DOHH2 (cell line): ENCODE results near the gene B4GALT1.

Experiments
- H3F3A ChIP-seq: fragments of 200-600 bp; sonication (generic), shearing (Covaris generic); 2 replicates; pipeline ENCODE4 v1.6.0; 2016; ENCODE audit warnings: antibody characterized with exemption, mild to moderate bottlenecking; ENCODE audit not compliant: control insufficient read depth, insufficient read depth
- H3K27ac ChIP-seq: fragments of 200-600 bp; sonication (generic); 2 replicates; pipeline ENCODE4 v1.5.1; 2014; ENCODE audit warnings: low read depth, mild to moderate bottlenecking, low read length, moderate library complexity
- H3K27me3 ChIP-seq: fragments of 200-600 bp; sonication (generic); 2 replicates; pipeline ENCODE4 v1.6.1; 2014; ENCODE audit warnings: mild to moderate bottlenecking, low read length, mixed read lengths; ENCODE audit not compliant: control insufficient read depth
- H3K36me3 ChIP-seq: fragments of 200-600 bp; sonication (generic); 2 replicates; pipeline ENCODE4 v1.6.1; 2014; ENCODE audit warnings: mild to moderate bottlenecking, low read length, moderate library complexity, mixed read lengths; ENCODE audit not compliant: control insufficient read depth
- H3K4me1 ChIP-seq: fragments of 200-600 bp; sonication (generic); 2 replicates; pipeline ENCODE4 v1.6.1; 2014; ENCODE audit warnings: mild to moderate bottlenecking, low read length, mixed read lengths; ENCODE audit not compliant: control insufficient read depth
- H3K4me2 ChIP-seq: fragments of 200-600 bp; sonication (generic); 2 replicates; pipeline ENCODE4 v1.6.0; 2014; ENCODE audit warnings: mild to moderate bottlenecking, low read length, moderate library complexity
- H3K4me3 ChIP-seq: fragments of 200-600 bp; sonication (generic); 2 replicates; pipeline ENCODE4 v1.5.1; 2014; ENCODE audit warnings: mild to moderate bottlenecking, low read length, mixed read lengths
- H3K79me2 ChIP-seq: fragments of 200-600 bp; sonication (generic); 2 replicates; pipeline ENCODE4 v1.6.1; 2014; ENCODE audit warnings: mild to moderate bottlenecking, low read length, mixed read lengths; ENCODE audit not compliant: control insufficient read depth
- H3K9me2 ChIP-seq: fragments of 200-600 bp; sonication (generic); replicated peaks from 2 replicates; pipeline ENCODE4 v1.6.1; 2014; ENCODE audit warnings: mild to moderate bottlenecking, low read length, mixed read lengths; ENCODE audit not compliant: control insufficient read depth
- H3K9me3 ChIP-seq: fragments of 200-600 bp; sonication (generic); 2 replicates; pipeline ENCODE4 v1.6.1; 2014; ENCODE audit warnings: antibody characterized with exemption, low read length, mixed read lengths; ENCODE audit not compliant: control insufficient read depth, insufficient read depth
- H4K20me1 ChIP-seq: fragments of 200-600 bp; sonication (generic); 2 replicates; pipeline ENCODE4 v1.6.0; 2014; ENCODE audit warnings: low read depth, mild to moderate bottlenecking, antibody characterized with exemption, low read length, moderate library complexity; ENCODE audit not compliant: control insufficient read depth, insufficient read depth
- CTCF ChIP-seq: fragments of 200-600 bp; sonication (generic); IDR thresholded peaks from one replicate; pipeline ENCODE4 v1.5.1; 2014; ENCODE audit warnings: antibody characterized with exemption, mild to moderate bottlenecking, low read depth, low read length; ENCODE audit not compliant: poor library complexity, severe bottlenecking
- EZH2phosphoT487 ChIP-seq: fragments of 200-600 bp; sonication (generic); IDR thresholded peaks from 2 replicates; pipeline ENCODE4 v1.6.1; 2017; ENCODE audit warnings: borderline replicate concordance, mild to moderate bottlenecking, antibody characterized with exemption, low read length, moderate library complexity, mixed read lengths

Gene B4GALT1

GRCh38 chr9:33198165-33198564 lies 31.0 kb upstream of the B4GALT1 start:
- Histone ChIP-seq H3K4me1 (peaks cover 7% of the 10 kb centered on the region), H3K4me3 (no peak overlapping the region), H3K9me3 (no peaks in the 10 kb centered on the region), H3K36me3 (no peaks in the 10 kb centered on the region), H3K9me2 (no peaks in the 10 kb centered on the region), H3K4me2 (no peak overlapping the region), H3K27ac (no peak overlapping the region), H3K79me2 (no peaks in the 10 kb centered on the region), H4K20me1 (no peaks in the 10 kb centered on the region), H3F3A (no peaks in the 10 kb centered on the region), H3K27me3 (peaks cover 14% of the 10 kb centered on the region)
- no peak for TF ChIP-seq EZH2phosphoT487
- TF ChIP-seq CTCF, result no peak

- no peaks in the 10 kb centered on the region for H3K79me2 ChIP-seq
- H3K4me2 ChIP-seq, result no peak overlapping the region
- H4K20me1 ChIP-seq, result no peaks in the 10 kb centered on the region
- H3F3A ChIP-seq, result no peaks in the 10 kb centered on the region
- H3K9me2 ChIP-seq, result no peaks in the 10 kb centered on the region
- H3K27ac ChIP-seq, result no peak overlapping the region
- H3K4me3 ChIP-seq, result no peak overlapping the region
- H3K27me3 ChIP-seq, result peaks cover 9% of the 10 kb centered on the region
- no peak for TF ChIP-seq EZH2phosphoT487
- TF ChIP-seq CTCF, result no peak
- H3K36me3 ChIP-seq, result no peaks in the 10 kb centered on the region
- no peaks in the 10 kb centered on the region for H3K9me3 ChIP-seq
- peaks cover 5% of the 10 kb centered on the region for H3K4me1 ChIP-seq
Observed at GRCh38 chr9:33197279-33198152, 30.4 kb upstream of the B4GALT1 start.

GRCh38 chr9:33196736-33197135 lies 29.6 kb upstream of the B4GALT1 start:
- Histone ChIP-seq H3K36me3 (no peaks in the 10 kb centered on the region), H3K9me2 (no peaks in the 10 kb centered on the region), H3K27me3 (peaks cover 3% of the 10 kb centered on the region; the same call in 1 of the 2 replicates), H4K20me1 (no peaks in the 10 kb centered on the region), H3K4me2 (no peak overlapping the region), H3K79me2 (no peaks in the 10 kb centered on the region), H3K4me1 (peaks cover 5% of the 10 kb centered on the region), H3K4me3 (no peak overlapping the region), H3K27ac (no peak overlapping the region), H3F3A (no peaks in the 10 kb centered on the region), H3K9me3 (no peaks in the 10 kb centered on the region)
- TF ChIP-seq CTCF (no peak), EZH2phosphoT487 (no peak)
